Astrocyte (in vitro differentiated cells and primary cell): ENCODE measurements around the gene IRGC.

Experiments used
- EZH2 ChIP-seq: IDR thresholded peaks from 2 replicates; pipeline ENCODE4 v1.6.1; 2012; ENCODE audit warnings: mild to moderate bottlenecking, low read length, inconsistent platforms; ENCODE audit not compliant: insufficient read depth
- TF ChIP-seq, protein P1 (sequence below): IDR thresholded peaks from 2 replicates; pipeline ENCODE4 v1.5.1; 2011; ENCODE audit warnings: low read depth, mild to moderate bottlenecking, inconsistent platforms, low read length, moderate library complexity; ENCODE audit not compliant: insufficient read depth

DNA sequence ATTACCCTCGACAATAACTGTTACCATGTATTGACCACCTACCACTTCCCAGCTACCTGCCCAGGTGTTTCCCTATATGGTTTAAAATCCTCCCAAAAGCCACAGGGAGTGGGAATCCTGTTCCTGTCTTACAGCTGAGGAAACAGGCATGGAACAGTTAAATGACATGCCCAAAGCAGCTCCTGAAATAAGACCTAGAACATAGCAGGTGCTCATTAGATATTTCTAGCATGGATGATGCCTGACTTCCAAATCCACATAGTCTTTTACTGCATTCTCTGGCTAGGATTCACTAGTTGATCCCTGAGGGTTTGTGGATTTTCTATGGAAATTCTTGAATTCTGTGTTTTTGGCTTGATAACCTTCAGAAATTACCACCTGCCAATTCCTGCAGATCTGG, 51.9 kb downstream of the IRGC start:
- TF ChIP-seq, protein P1, sequence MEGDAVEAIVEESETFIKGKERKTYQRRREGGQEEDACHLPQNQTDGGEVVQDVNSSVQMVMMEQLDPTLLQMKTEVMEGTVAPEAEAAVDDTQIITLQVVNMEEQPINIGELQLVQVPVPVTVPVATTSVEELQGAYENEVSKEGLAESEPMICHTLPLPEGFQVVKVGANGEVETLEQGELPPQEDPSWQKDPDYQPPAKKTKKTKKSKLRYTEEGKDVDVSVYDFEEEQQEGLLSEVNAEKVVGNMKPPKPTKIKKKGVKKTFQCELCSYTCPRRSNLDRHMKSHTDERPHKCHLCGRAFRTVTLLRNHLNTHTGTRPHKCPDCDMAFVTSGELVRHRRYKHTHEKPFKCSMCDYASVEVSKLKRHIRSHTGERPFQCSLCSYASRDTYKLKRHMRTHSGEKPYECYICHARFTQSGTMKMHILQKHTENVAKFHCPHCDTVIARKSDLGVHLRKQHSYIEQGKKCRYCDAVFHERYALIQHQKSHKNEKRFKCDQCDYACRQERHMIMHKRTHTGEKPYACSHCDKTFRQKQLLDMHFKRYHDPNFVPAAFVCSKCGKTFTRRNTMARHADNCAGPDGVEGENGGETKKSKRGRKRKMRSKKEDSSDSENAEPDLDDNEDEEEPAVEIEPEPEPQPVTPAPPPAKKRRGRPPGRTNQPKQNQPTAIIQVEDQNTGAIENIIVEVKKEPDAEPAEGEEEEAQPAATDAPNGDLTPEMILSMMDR, result no peak
- TF ChIP-seq EZH2, result no peak
